Measurements from ENCODE around the gene MAP4.

Gene MAP4

GRCh38 chr3:47825590-47825989, 190.6 kb downstream of the MAP4 start:
- no peak for FAIRE-seq

DNA sequence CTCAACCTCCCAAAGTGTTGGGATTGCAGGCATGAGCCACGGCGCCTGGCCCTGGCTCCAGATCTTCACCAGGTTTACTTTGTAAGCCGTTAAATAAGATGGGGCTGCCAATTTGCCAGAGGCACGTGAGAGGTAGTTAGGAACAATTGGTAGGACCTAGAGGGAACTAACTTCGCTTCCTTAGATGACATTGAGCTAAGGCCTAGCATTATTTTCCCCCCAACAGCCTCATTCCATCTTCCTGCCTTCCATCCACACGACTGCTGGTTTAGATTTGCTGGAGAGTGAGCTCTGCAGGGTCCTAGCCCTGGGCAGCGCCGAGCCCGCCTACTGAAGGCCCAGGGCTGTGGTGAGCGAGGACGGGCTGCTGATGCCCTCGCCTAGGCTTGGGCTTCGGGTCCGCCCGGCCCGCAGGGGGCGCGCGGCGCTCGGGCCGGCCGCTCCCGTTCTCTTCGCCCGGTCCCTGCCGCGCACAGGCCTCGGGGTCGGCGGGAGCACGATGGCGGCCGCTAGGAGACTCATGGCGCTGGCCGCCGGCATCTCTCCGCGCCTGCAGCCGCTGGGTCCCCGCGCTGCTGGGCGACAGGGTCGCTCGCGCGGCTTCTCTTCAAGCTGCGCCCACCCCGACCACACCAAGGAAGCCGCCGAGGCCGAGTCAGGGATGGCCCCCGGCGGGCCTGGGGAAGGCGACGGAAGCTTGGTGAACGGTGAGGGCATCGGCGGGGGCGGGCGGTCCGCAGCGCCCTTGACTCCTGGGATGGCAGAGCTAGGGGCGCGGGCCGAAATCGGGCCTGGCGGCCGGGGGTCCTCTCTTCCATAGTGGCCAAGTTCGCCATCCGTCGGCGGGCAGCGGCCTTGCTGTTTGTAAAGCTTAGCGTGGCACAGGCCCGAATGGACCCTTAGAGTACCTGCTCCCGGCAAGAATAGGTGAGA, 191.4 kb downstream of the MAP4 start:
- no peak for FAIRE-seq

DNA sequence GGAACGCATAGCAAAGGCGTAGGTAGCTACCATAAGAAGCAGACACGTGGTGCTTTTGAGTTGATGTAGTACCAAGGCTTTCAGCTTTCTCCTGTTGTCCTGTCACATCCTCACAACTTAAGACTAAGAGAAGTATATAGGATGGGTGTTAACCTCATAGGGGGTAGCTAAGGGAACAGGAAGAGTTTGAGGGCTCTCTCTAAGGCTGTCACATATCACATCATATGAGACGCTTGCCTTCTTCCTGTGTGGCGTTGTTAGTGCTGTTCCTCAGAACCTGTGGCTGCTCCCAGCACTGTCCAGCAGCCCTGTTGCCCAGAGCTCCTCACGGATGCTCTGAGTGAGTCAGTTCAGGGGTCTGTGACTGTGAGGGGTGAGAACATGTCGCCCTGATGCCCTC, 198.6 kb downstream of the MAP4 start:
- no peak for FAIRE-seq

GRCh38 chr3:47813551-47814177, 202.6 kb downstream of the MAP4 start:
- no peak for FAIRE-seq

DNA sequence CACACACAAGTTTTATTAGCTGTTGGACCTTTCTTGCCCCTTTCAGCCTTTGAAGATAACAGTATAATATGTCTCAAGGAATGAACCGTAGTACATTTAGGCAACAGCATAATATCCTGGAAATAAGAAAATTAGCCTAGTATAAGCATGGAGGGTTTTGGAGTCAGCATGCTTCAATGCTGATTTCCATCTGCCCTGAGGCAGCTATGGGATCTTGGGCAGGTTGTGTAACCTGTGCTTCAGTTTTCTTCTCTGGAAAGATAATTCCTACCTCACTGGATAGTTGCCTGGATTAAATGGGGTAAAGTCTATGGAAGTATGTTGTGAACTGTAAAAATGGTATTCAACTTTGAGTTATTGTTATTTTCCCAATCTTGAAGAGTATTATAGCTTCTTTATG, 211.6 kb downstream of the MAP4 start:
- no peak for FAIRE-seq

DNA sequence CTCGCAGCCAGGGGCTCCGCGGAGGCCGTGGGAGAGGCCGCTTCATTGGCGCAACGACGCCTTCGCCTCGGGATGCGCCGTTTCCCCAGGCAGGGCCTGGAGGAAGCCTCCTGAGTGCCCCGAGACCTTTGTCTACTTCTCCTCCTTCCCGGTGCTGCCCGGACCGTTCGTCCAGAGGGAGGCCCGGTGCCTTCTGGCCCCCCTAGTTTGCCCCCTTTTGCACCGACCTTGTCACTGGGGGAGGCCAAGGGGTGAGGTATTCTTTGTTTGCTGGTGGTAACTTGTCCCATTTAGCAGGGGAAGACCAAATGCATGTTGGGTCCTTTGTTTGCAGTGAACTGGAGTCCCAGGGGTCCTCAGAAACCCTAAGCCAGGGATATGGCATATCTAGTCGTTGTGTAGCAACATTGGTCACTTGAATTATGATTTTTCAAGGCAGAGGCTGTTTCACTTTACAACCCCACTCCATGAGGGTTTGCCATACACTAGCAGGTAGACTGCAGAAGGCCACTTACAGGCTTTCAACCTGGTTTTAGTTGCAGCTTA, 212.7 kb downstream of the MAP4 start:
- FAIRE-seq, result no peak

- no peak for FAIRE-seq
These were observed 213.3 kb downstream of the MAP4 start, which contains the start of gene DHX30 for GRCh38 chr3:47802734-47803479. TSS of gene DHX30 (plus strand) at chr3:47803138. CDS start at chr3:47810684, 7,546 bp downstream.

Data from TTC549 (cell line).